GM18511 (cell line): ENCODE measurements around the gene PNKP.

Source experiments
- ATAC-seq: cut with Tn5 transposase; IDR thresholded peaks from one replicate; pipeline ENCODE4 v1.9.1; 2021; ENCODE audit warnings: mild to moderate bottlenecking, moderate library complexity; ENCODE audit not compliant: unreplicated experiment

PNKP gene

DNA sequence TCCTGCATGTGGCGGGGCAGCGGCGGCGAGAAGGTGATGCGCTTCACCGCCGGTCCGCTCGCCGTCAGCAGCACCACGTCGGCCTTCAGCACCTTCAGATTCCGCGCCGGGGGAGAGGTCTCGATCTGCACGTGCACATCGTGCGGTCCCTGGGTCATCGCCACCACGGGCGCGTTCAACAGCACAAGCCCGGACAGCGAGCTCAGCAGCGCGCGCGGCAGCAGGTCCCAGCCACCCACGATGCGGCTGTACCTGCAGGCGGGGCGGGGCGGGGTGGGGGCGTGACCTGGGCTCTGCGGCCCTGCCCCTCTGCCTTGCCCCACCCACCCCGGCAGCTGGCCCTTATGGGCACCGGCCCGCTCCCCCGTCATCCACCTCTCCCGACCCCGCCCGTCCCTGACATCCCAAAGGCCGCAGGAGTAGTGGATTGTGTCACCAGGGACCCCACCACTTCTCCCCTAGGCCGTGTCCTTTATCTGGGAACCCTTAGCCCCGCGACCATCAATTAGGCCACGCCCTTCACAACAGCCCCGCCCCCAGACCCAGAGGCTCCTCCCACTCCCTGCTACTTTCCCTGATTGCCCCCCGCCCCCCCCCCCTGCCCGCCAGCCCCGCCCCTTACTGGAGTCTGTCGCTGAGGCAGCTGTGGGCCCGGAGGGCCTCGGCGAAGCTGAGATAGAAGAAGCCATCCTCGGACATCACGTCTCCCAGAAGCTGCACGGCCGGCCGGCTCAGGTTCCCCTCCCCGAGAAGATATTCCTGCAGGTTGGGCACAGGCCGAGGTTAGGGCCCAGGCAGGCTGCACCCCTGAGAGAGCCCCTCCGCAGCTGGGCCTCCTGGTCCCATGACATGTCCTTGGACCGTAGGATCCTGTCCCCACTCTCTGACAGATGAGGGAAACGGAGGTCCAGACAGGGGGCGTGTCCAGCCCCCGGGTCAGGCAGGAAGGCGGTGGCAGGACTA, 23.3 kb upstream of the PNKP start:
- ATAC-seq, result no peak

GRCh38 chr19:49889687-49890348, 22.4 kb upstream of the PNKP start:
- ATAC-seq, result no peak

DNA sequence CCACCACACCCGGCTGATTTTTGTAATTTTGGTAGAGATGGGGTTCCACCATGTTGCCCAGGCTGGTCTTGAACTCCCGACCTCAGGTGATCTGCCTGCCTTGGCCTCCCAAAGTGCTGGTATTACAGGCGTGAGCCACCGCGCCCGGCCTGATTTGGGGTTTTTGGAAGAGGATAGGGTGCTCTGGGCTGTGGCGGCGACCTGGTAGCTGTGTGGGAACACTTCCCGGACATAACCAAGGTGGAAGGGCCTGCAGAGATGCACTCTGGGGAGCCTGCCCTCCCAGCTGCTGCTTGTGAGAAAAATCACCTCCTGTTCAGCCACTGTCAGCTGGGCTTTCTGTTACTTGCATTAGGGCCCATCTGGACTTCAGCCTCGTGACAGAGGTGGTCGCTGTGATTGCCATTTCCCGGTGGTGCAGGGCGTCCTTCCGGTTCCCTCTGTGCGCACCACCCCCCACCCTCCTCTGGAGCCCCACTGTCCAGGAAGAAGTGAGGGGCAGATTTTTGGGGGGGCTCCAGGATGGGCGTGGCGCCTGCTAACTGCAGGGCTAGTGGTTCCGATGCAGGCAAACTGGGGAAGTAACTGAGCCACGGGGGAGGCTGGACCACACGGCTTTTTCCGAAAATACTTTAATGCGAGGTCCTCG, 21.8 kb upstream of the PNKP start:
- no peak for ATAC-seq

- no peak for ATAC-seq
Measured at GRCh38 chr19:49888510-49888824, 21.1 kb upstream of the PNKP start.

DNA sequence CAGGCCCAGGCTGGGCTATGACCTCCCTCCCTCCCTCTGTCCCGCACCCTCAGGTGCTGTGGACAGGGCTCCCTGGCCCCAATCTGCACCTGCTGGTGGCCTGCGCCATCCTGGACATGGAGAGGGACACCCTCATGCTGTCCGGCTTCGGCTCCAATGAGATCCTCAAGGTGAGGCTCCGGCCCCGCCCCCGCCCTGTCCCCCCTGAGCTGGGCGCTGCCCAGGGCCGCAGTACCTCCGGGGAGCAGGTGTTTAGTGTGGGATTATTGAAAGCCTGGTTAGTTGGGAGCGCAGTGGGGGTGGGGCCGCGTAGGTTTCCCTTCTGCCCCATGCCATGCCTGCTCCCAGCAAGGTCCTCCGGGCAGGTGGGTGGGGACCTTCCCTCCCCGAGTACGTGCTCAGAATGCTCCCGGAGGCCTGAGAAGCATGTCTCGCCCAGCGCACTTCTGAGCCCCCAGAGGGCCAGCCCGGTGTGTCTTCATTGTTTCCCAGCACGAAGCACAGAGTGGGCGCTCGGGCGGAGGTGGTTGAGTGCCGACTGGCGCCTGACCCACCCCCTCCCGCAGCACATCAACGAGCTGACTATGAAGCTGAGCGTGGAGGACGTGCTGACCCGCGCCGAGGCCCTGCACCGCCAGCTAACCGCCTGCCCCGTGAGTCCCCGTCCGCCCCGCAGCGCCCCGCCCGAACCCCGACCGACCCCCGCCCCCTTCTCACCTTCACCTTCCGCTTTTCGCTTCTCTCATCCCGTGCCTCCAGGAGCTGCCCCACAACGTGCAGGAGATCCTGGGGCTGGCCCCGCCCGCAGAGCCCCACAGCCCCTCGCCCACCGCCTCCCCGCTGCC, 20.5 kb upstream of the PNKP start:
- no peak for ATAC-seq

GRCh38 chr19:49887037-49887664, 19.8 kb upstream of the PNKP start:
- no peak for ATAC-seq

- ATAC-seq, result no peak
Measured at GRCh38 chr19:49884760-49885159, 17.4 kb upstream of the PNKP start.

DNA sequence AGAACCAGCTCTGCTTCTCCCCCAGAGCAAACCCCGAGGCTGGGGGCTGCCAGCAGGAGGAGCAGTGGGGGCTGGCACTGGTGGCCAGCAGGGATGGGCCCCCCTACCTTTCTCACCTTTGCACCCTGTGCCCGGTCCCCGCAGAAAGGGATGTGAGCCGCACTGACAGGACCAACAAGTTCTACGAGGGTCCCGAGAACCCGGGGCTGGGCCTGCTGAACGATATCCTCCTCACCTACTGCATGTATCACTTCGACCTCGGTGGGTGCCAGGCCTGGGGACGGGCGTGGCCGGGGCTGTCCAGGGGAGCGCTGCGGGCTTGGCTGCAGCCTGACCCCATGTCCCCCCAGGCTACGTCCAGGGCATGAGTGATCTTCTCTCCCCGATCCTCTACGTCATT, 16.7 kb upstream of the PNKP start:
- ATAC-seq, result no peak

- no peak for ATAC-seq
Measured at GRCh38 chr19:49883094-49883493, 15.7 kb upstream of the PNKP start.

- no peak for ATAC-seq
Measured at GRCh38 chr19:49882643-49883042, 15.3 kb upstream of the PNKP start.

DNA sequence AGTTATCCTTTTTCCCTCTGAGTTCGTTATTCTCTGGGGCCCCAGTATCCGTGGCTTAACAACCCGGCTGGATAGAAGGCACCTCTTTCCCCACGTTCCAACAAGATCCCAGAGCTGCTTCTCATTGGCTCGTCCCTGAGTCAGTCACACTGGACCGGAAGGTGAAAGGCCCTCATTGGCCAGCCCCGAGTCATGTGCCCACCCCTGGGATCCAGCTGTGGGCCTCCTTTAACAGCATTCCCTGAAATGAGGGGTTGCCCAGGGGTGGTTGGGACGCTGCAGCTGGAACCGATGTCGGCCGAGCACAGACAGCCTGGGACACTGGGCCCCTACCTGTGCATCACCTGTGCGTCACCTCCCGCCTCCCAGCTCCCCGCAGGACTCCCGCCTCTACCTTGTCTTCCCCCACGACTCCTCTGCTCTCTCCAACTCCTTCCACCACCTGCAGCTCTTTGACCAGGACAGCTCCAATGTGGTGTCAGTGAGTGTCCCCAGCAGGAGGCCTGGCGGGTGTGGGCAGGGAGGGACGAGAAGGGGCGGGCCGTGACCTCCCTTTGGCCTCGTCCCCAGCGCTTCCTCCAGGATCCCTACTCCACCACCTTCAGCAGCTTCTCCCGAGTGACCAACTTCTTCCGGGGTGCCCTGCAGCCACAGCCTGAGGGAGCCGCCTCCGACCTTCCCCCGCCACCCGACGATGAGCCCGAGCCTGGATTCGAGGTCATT, 14.5 kb upstream of the PNKP start:
- ATAC-seq, result no peak

DNA sequence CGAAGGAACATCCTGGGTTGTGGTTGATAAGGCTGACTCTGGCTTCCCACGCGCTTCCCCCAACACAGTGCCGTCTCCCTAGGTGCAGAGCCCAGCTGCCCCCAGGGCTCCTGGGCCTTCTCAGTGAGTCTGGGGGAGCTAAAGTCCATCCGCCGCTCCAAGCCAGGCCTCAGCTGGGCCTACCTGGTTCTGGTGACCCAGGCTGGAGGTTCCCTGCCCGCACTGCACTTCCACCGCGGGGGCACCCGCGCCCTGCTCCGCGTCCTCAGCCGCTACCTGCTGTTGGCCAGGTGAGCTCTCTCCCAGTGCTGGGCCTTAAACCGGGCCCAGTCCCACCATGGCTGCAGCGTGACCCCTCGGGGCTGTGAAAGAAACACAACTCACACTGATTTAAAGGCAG, 13.8 kb upstream of the PNKP start:
- ATAC-seq, result no peak

DNA sequence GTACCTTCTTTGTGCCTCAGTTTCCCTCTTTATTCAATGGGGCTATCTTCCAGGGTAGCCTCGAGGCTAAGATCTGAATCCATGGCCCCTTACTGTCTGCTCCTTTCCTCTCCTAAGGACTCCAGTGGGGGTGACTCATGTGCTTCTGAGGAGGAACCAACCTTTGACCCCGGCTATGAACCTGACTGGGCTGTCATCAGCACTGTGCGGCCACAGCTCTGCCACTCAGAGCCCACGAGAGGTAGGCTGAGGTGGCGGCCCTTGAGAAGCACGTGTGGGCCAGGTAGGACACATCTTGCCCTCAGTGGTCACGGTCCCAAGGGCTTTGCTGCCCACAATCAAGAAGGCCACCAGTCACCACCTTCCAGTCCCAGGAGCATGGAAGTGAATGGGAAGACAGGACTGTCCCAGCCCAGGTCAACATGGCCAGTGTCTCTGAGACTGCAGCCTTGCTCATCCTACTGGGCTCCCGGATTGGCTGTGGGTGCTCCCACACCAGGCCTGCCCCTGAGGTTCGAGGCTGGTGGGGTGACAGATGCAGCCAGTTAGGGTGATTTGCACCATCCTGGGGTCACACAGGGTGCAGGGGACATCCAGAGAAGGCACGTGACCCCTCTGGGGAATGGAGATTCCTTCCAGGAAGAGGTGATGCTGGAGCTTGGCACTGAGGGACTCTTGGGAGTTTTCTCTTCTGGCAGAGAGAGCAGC, 12.9 kb upstream of the PNKP start:
- ATAC-seq, result no peak

DNA sequence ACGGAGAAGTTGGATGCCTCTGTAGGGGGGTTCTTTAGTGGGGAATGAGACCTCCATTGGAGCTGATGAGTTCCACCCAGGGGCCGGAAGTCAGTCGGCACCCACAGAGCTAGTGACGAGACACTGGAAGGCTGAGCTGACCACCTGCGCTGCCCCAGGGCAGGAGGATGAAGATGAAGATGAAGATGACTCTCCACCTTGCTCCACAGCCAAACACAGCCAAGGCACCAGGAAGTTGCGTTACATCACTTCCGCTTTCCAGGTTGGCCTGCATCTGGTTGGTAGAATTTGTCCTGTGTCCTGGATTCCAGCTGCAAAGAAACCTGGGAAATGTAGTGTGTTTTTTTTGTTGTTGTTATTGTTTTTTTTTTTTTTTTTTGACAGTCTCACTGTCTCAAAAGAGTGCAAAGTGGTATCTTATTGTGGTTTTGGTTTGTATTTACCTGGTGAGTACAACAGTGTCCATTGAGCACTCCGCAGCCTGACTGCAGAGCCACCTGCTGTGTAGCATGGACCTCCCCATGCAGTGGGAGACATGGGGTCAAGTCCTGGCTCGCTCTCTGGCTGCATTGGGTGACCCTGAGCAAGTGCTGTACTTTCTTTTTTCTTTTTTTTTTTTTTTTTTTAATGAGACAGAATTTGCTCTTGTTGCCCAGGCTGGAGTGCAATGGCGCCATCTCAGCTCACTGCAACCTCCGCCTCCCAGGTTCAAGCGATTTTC, 12.0 kb upstream of the PNKP start:
- no peak for ATAC-seq

DNA sequence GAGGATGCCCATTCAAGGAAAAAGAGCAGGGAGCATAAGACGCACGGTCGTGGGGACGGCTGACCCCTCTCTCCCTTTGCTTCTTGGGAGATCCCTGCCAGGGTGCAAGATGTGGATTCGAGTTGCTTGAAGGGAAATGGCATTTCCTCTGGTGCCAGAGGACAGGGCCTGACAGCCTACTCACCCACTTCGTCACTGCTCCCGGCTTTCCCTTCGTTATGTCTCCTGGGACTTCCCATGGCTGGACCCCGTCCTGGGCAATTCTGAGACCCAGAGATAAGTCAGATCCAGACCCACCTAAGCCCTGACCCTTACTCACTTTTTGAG, 11.3 kb upstream of the PNKP start:
- ATAC-seq, result no peak

- ATAC-seq, result peak; percentile 55
Measured at GRCh38 chr19:49877879-49878743, 10.7 kb upstream of the PNKP start.

DNA sequence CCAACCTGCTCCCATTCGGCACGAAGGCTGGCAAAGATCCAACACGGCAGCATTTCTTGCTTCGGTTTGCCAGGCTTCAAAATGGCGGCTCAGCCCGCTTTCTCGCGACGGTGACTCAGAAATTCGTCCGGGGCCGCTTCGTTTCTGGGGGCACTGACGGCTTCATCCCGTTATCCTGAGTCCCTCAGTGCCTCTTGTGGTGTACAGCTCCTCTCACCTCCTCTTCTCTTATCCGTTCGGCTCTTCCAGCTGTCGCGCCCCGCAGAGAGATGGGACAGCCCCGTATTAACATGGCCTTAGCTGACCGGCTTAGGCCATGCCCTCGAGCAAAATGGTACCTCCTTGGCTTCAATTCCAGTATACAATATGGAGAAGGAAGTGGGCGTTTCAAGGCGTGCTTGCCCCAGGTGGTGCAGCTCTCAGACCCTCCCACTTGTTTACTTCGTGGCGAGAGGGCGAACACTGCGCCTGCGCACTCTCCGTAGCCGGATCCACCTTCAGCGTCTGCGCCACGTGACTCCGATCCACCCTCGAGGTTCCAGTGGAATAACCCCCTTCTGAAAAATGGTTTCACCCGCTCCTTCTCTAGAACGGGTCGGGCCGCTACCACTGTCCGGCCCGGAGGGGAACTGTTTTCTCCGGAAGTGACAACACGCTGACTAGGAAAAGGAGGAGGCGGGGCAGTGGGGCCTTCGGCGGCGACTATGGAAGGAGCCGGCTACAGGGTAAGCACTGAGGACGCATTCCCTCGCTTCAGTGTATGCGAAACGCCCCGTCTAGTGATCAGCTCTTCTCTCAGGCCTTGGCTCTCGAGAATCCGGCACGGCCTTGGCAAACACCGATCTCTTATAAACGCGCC, 9.9 kb upstream of the PNKP start, which contains the start of the genes AKT1S1 and TBC1D17:
TSS of gene AKT1S1 (minus strand) at position 336 of the 859 bp plus-strand sequence. CDS start 4,060 bp downstream, outside the sequence.
TSS of gene TBC1D17 (plus strand) at position 683 of the 859 bp plus-strand sequence. CDS start at position 705, 22 bp downstream.
- ATAC-seq, result peak; percentile 67
